Measurements from ENCODE around the gene LIF.
"Not testable (repeated sequence)": the region's sequence is repeated elsewhere in the genome, so short reads cannot be mapped to it uniquely, and the experiment has no call there.

Gene LIF

GRCh38 chr22:30205281-30206115, 41.1 kb downstream of the LIF start:
- no peak for FAIRE-seq

GRCh38 chr22:30204742-30205111, 41.8 kb downstream of the LIF start:
- no peak for FAIRE-seq

- FAIRE-seq, result no peak
Measured at GRCh38 chr22:30204015-30204741, 42.4 kb downstream of the LIF start.

- FAIRE-seq, result no peak
Measured at GRCh38 chr22:30202531-30203006, 44.0 kb downstream of the LIF start.

- no peak for FAIRE-seq
Measured at GRCh38 chr22:30201945-30202344, 44.6 kb downstream of the LIF start.

- FAIRE-seq, result not testable (repeated sequence)
Measured at GRCh38 chr22:30200905-30201304, 45.7 kb downstream of the LIF start.

- no peak for FAIRE-seq
Measured at GRCh38 chr22:30198921-30199320, 47.6 kb downstream of the LIF start.

- FAIRE-seq, result no peak
Measured at GRCh38 chr22:30198152-30198825, 48.3 kb downstream of the LIF start.

- no peak for FAIRE-seq
Measured at GRCh38 chr22:30197389-30197788, 49.2 kb downstream of the LIF start.

- FAIRE-seq, result no peak
Measured at GRCh38 chr22:30196880-30197336, 49.7 kb downstream of the LIF start.

GRCh38 chr22:30196141-30196879, 50.2 kb downstream of the LIF start:
- no peak for FAIRE-seq

GRCh38 chr22:30195245-30196140, 51.1 kb downstream of the LIF start:
- no peak for FAIRE-seq

GRCh38 chr22:30193031-30193775, 53.4 kb downstream of the LIF start:
- FAIRE-seq, result no peak

- FAIRE-seq, result no peak
Measured at GRCh38 chr22:30192427-30192826, 54.1 kb downstream of the LIF start.

GRCh38 chr22:30191040-30191701, 55.4 kb downstream of the LIF start:
- FAIRE-seq, result no peak

GRCh38 chr22:30190574-30190973, 56.0 kb downstream of the LIF start:
- FAIRE-seq, result no peak
